ENCODE data around the gene MBTPS1.

DNA sequence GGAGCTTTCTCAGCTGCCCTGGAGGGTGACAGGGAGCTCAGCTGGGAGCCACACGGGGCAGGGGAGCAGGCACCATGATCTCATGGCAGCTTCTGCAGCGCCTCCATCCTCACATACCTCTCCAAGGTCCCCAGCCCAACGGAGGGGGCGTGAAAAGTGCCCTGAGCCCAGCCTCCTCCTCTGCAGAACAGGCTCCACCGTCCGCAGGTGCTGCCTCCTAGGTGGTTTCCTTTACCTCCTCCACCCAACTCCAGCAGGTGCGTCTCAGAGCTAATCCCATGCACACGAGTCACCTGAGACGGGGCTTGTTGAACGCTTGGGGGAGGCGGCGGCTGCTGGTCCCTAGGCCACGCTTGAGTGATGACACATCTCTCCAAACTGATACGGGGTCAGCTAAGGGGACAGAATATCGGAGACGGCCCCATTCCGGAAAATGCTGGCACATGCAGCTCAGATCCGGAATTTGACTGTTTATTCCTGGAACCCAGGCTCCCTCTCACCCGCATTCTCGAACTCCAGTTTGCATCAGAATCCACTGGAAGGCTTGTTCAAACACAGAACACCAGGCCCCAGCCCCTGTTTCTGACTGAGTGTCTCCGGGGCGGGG lies 73.8 kb downstream of the MBTPS1 start:
- TF ChIP-seq GATA2 (IDR thresholded peaks at IDR 0.05; ENCODE audit: low read depth, low read length) (no peak), GATA3 (IDR thresholded peaks at IDR 0.05; ENCODE audit: low read depth, low read length) (no peak)

Data from SH-SY5Y (cell line).